ENCODE data around the gene PDCD11. TPM values are rescaled to one million over a fixed set of nuclear protein-coding genes. Genes with fewer than 3 reads are reported as not detected.

PDCD11 gene
- polyA plus RNA-seq, 3 donors, result 31.3 to 34.0 (median 33.4) TPM

Other genes starting within 250 kb of the PDCD11 start
- 100 to 1,000 TPM in 2 of 3 donors, 10 to 100 TPM in 1; 96.4 to 110 (median 103) TPM for gene NT5C2, start 203.4 kb upstream of the PDCD11 start, polyA plus RNA-seq (ENCODE audit: insufficient read length in 3 of 3)
- gene RPEL1, start 150.7 kb upstream of the PDCD11 start, polyA plus RNA-seq (ENCODE audit: insufficient read length in 3 of 3), result under 1 TPM; 0.11 to 0.18 (median 0.17) TPM
- gene INA, start 119.5 kb upstream of the PDCD11 start, polyA plus RNA-seq (ENCODE audit: insufficient read length in 3 of 3), result under 1 TPM; 0.64 to 0.72 (median 0.69) TPM
- 10 to 100 TPM; 14.2 to 16.4 (median 14.6) TPM for gene PCGF6, start 45.5 kb upstream of the PDCD11 start, polyA plus RNA-seq (ENCODE audit: insufficient read length in 3 of 3)
- 1 to 10 TPM; 8.0 to 8.9 (median 8.2) TPM for gene TAF5, start 28.6 kb upstream of the PDCD11 start, polyA plus RNA-seq (ENCODE audit: insufficient read length in 3 of 3)
- 100 to 1,000 TPM; 245 to 260 (median 254) TPM for gene ATP5MK, start 151 bp upstream of the PDCD11 start, polyA plus RNA-seq (ENCODE audit: insufficient read length in 3 of 3)
- 10 to 100 TPM in 2 of 3 donors, 1 to 10 TPM in 1; 10.0 to 12.6 (median 11.7) TPM for gene CALHM2, start 55.7 kb downstream of the PDCD11 start, polyA plus RNA-seq (ENCODE audit: insufficient read length in 3 of 3)
- under 1 TPM; 0.07 to 0.08 (median 0.07) TPM for gene CALHM1, start 62.3 kb downstream of the PDCD11 start, polyA plus RNA-seq (ENCODE audit: insufficient read length in 3 of 3)
- gene CALHM3, start 82.6 kb downstream of the PDCD11 start, polyA plus RNA-seq (ENCODE audit: insufficient read length in 3 of 3), result not detected
- gene NEURL1, start 97.1 kb downstream of the PDCD11 start, polyA plus RNA-seq (ENCODE audit: insufficient read length in 3 of 3), result 1 to 10 TPM; 1.1 to 1.6 (median 1.3) TPM